Stimulated activated CD8-positive, alpha-beta memory T cell treated with anti-CD3 and anti-CD28 coated beads, Interleukin-7, amount 100 ng/mL, for 48 hours (primary cell): Measurements from ENCODE around the gene THSD4.

Experiments
- DNase-seq, 2 donors: peaks; one replicate each; pipeline ENCODE4 v3.0.0-alpha.2; 2020; ENCODE audit warnings: low read depth in 1 of 2; ENCODE audit errors: extremely low read depth in 1 of 2

The THSD4 gene

DNA sequence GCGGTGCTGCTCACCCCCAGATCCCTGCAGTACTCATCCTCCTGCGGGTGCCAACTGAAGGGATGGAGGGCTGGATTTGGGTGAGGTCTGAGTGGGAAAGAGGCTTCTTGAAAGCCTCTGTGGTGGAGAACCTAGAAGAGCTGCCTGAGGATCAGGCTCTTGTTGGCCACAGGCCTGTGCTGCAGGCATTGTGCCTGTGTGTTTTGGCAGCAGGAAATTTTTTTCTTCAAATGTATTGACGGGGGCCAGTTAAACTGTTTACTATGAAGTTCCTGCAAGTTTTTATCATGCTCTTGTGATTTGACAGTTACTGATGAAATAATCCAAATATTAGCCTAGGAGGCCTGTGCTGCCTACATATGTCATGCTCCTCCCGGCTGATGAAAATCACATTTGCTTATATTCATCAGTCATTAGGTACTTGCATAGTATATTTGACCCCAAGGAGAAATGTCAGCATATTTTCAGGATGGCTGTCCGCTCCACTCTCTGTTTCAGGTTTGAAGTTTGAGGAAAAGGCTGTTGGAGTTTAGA is 103.1 kb downstream of the THSD4 start:
- DNase-seq, result no peak

DNA sequence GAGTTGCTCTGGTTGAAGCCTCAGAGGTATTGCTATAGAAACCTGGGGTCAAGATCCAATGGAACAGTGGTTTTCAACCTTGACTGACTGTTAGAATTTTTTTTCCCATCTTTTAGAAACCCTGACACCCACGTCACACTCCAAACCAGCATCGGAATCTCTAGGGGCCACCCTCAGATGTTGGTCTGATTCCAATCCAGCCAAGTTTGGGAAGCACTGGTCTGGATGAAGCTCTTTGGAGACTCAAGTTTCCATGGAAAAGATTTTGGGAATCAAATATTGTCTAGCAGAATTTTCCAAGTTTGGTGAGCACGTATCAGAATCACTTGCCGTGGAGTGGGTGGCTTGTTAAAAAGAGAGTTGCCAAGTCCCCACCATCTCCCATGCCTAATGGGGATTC is 103.8 kb downstream of the THSD4 start:
- no peak for DNase-seq

DNA sequence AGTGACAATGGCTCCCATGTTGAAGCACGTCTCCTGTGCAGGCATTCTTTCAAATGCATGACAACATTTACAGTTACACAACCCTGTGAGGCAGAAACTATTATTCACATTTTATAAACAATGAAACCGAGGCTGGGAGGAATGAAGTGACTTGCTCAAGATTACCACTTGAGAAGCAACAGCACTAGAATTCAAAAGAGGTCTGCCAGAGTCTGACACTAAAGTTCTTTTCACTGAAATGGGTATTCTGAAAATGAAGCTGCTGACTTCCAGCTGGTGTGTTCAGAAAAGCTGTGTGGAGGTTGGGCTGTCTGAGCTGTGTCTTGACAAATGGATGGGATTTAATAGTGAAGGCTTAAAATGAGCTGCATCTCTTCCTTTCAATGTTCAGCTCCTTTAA is 104.4 kb downstream of the THSD4 start:
- no peak for DNase-seq

DNA sequence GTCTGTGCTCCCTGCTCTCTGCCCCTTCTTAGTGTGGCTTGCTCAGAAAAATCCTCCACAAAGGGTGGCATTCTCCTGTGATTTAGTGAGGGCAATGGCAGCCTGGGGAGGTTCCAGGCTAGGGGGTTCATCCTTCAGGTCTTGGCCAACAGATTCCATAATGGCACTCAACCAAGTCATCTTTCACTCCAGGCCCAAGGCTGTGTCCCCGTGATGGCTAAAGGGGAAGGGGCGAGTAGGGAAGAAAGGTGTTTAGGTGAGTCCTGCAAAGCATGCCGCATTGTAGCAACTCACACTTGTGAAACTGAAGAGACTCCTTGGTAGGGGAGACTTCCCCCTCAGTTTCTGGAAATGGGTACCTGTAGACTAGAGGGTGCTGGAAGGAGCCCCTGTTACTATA is 105.6 kb downstream of the THSD4 start:
- no peak for DNase-seq

DNA sequence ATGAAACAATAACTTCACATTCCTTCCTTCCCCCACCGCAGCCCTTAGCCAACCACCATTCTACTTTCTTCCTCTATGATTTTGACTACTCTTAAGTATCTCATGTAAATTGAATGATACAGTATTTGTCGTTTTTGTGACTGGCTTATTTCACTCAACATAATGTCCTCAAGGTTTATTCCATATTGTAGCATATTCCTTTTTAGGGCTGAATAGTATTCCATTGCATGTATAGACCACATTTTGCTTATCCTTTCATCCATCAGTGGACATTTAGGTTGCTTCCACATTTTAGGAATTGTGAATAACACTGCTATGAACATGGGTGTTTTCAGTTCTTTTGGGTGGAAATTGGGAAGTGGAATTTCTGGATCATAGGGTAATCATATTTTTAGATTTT is 106.1 kb downstream of the THSD4 start:
- no peak for DNase-seq

DNA sequence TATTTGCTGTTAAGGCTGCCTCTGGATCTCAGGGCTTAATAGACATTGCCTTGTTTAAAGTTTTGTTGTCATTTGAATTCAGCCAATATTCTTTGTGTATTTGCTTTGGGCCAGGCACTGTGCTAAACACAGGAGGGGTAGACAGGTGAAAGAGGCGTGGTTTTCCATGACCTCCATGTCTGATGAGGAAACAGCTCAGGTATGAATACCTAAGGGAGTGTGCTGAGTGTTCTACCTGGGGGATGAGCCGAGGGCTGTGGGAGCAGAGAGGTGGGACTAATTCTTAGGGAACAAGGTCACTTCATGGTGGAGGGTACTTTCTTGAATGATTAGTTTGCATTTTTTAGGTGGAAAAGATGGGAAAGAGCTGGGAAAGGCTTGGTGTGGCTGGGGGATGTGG is 108.2 kb downstream of the THSD4 start:
- DNase-seq, result no peak

DNA sequence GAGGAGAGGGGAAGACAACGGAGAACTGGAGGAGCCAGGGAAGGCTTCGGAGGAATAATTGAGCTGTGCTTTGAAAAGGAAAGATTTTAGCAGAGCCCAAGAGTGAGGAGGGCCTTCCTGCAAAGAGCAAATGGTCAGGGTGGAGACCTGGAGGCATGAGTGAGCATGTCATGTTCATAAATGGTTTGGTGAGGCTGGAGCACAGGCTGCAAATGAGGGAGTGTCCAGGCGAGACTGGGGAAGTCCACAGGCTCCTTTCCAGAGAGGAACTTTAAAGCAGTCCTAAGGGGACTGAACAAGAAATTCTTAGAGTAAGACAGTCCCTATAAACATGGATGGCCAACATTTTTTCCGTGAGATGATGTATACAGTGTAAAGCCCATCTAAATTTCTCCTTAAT is 108.8 kb downstream of the THSD4 start:
- DNase-seq, result no peak

DNA sequence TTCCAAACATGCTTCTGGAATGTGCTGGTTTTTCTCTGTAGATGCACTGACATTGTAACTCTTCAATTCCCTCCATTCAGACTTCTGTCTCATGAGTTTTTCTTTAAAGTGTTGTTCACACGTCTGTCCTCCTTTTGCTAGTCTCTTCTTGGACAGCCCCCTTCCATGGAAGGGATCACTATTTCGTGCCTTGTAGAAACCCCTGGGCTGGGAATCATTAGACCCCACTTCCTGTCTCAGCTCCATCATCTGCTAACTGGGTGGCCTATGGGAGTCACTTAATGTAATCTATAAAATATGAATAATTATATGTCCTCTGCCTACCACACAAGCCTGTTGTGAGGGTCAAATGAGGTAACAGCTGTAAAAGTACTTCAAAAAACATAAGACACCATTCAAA is 110.6 kb downstream of the THSD4 start:
- DNase-seq, result no peak

DNA sequence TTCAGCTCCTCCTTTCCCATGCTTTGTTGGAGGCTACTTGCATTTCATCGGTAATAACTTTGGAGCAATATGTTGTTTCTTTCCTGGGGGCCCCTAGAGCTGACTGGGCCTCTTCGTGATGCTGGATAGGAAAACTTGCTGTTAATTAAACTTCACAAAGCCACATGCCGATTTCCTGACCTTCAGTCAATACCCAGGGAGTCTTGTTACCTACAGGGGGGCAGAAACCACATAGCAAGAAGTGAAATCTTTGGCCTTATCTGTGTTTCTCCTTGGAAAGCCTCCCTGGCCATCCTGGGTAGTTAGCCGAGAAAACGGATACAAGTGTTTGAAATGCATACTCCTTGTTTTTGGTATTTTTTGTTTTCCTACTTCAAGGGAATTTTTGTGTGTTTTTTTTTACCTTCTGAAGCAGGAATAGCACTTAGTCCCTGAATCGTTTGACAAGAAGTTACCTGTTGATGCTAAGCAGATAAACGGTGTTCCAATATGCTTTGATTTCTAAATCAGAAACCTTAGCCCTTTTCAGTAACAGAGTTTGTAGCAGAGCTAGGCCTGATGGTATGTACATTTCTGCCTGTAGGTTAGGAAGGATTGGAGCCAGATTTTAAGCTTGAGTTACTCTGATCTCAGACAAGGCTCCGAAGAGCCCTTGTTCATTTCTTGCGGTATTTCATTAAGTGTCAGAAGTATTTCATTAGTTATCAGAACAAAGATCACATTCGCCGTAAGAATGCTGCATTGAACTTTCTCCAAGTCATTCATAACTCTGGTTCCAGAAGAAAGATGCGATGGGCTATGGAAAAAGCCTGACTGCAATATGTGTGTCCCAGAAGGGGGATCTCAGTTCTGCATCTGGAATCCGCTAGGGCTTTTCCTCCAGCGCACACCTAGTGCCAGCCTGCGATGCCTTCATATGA is 111.5 kb downstream of the THSD4 start:
- DNase-seq, result no peak

DNA sequence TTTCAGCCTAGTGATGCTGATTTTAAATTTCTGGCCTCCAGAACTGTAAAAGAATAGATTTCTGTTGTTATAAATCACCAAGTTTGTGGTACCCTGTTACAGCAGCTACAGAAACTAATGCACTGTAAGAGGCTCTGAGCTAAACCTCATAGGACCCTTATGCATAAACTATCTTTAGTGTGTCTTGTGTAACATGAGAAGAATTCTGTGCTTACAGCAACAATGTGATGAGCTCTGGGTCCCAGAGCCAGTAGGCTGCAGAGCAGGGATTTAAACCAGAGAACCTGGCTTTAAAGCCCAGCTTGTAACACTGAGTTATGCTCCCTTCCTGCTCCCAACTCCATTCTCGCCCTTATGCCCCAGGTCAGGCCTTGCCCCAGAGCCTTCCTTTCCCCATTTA is 113.1 kb downstream of the THSD4 start:
- DNase-seq, result no peak

DNA sequence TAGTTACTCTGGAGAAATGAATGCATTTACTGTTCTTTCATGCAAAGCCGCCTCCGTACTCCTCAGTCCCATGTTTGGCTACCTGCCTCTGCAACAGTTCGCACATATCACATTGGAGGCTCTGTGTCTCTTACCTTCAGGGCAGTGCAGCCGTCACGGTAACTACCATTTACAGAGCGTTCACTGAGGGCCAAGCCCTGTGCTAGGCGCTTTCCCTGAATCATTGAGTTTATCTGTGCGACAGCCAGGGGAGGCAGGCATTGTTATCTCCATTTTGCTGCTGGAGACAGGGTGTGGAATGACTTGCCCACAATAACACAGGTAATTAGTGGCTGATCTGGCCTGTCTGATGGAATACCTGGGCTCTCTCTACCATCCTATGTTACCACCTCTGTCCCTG is 115.0 kb downstream of the THSD4 start:
- no peak for DNase-seq

DNA sequence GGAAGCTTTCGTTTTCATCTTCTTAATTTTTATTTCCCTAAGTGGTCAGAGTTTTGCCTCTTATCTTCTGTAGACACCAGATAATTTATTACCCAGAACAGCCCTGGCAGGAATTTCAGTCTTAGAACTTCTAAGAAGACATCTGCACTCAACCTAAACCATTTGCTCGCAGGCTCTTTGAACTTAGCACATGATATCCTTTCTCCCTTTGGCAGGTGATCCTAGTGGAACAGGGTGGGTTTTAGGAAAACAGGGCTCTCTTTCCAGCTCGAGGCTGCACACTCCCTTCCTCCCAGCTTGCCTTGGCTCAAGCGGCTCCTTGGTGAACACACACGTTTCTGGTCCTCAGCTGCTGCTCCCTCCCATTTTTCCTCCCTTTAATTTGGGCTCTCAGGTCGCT is 116.5 kb downstream of the THSD4 start:
- no peak for DNase-seq

DNA sequence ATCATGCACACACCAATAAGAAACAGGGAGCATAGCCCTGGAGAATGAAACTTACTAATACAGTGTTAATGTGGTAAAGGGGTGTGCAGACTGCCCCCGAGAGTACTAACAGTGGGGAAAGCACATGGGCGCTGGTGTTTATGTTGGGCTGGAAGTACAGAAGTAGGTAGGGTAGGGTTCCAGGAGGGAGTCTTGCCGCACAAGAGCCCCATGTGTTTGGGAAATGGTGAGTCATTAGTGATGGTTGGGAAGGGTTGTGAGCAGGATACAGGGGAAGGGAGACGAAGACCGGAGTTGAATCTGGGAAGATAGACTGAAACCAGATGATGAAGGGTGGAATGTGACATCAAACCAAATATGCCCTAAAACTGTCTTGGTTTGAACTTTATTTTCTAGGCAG is 117.1 kb downstream of the THSD4 start:
- no peak for DNase-seq

DNA sequence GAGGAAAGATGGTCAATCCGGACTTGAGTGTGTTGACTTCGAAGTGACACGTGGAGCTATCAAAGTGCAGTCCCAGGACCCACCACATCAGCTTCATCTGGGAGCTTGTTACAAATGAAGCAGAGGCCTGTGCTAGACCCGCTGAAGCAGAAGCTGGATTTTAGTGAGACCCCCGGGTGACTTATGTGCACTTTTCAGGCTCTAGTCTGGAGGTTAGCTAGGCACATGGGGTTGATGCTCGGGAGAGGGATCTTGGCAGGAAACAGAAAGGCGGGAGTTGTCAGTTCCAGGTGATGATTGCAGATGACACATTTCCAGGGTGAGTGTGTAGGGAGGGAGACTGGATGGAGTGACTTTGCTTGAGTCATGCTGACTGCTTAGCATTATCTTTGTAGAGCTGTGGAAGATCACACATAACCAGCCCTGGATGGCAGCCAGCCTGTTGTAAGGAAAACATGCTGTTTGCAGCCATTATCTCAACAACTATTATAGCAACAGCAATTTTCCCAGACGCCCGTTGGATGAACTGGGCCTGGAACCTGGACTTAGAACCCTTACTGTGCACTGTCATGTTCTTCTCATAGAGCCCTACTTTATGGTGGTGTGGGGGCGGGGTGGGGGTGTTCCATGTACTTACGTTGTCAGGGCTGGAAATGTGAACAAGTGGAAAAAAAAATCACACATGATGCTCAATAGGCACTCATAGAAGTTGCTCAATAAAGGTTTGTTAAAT is 122.4 kb downstream of the THSD4 start:
- DNase-seq, result no peak

DNA sequence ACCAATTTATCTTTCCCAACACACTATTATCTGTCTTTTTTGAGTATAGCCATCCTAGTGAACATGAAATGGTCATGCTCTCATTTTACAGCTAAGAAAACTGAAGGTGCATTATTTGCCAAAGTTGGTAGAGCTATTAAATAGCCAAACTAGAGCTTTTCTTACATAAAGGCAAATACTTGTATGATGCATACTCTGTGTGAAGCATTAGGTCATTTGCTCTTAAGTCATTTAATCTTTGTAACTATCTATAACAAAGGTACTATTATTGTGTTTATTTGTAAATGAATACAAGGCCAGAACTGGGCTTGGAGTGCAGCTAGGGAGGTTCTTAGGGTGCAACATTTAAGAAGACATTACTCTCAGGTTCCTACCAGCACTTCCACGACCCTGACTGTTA is 123.7 kb downstream of the THSD4 start:
- no peak for DNase-seq

DNA sequence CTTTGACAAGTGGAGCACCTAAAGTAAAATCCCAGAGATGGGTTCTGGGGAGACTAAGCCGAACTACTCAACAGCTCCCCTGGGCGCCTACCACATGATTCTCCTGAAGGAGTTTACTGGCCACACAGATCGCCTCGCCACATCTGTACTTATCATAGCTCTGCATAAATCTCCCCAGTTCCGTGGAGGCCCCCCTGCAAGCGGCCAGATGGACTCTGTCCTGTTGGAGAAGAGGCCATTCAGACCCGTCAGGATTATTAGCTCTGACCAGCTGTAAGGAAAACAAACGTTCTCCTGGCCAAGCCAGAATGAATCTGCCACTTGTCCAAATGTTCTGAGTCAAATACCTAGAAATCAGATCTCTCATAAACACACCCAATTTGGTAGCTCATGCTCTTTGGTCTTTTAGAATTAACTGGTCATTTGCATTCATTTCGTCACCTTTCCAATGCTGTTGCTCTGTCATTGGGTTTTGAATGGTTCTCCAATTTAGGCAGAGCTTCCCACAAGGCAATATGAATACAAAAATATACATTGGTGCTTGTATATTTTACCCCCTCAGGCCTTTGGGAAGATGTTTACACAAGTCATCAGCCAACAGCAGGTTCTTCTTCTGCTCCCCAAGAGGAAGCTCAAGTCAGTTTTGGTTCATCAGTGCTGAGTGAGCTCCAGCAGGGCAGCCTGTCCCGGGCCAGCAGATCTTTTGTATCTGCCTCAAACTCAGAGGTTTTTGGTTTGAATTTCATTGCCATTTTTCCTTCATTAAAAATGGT is 124.5 kb downstream of the THSD4 start:
- no peak for DNase-seq

DNA sequence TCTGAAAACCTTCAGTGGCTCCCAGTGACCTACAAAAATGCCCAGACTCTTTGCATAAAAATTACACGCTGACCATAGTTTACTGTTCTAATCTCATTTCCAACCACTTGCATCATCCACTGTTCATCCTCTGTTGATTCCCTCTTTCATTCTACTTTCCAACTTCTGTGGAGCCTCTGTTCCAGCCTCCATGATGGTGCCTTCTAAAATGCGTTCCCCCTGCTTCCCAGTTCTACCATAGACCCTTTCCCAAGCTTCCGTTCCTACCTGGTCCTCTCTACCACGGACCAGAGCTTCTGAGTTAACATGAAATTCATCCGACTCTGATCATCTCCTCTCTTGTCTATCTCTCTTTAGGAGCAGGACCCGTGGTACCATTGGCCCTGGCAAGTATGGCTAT is 127.0 kb downstream of the THSD4 start:
- DNase-seq, result no peak

DNA sequence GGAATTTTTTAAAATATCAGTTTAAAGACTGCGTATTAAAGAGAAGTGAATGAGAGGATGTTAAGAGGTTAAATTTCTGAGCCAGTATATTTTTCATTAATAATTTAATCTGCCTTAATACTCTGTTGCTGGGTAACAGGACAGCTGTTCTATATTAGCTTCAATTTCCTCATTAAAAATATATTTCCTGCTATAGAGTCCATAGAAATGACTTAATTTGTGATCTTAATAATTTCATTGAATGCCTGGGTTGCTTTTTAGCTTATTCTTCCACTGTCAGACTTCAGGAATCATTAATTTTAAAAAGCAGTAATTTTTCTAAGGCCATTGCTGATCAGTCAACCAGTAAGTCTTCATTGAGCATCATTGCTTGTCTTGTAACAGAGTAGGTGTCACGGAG is 129.0 kb downstream of the THSD4 start:
- DNase-seq, result no peak

DNA sequence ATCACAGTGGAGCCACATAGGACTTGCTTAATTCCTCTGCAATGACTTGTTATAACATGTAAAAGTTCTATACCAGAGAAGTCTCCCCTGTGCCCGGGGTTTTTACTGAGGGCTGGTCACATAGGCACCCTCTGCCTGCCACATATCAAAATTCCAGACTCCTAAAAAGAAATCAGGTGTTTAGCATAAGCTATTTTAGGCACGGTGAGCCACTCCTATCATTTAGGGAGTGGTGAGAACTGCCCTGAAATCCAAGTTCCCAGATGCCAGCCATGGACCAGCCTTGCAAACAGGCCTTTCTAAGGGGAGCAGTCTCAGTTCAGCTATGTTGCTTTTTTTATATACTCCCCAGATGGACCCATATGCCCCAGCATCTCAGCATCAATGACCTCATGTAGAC is 130.3 kb downstream of the THSD4 start:
- DNase-seq, result no peak

DNA sequence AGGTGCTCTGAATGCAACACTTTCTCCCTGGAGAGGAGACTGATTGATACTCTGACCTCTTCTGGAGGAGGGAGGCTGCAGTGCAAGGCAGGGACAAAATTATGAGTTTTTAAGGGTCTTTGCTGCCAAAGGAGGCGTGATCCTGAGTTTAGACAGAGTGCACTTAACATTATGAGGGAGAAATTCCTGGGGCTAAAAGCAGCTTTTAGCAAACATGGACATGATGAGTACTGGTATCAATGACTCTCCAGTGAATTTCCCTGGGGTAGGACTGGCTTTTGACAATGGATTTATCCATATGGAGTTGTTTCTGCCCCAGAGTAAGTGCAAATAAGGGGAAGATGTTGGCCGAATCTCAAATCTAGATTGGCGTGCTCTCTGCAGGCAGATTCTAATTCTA is 133.1 kb downstream of the THSD4 start:
- DNase-seq, result no peak

DNA sequence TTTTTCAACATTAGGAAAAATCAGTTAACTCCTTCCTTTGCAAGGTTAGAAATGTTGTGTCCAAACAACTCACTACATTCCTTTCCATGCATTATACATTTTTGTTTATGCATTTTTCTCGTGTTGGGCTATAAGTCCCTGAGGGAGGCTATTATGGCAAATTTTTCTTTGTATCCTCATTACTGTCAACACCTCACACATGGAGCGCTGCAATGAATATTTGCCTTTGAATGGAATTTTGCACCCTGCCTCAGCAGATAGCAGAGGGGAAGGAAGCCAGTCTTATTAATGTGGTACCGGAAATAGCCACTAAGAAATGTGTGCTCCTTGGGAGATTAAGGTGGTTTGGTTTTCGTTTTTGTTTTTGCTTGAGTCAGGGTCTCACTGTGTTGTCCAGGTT is 134.7 kb downstream of the THSD4 start:
- DNase-seq, result no peak
